NT2/D1 (cell line): ENCODE data around the gene EIF3D.

ENCODE experiments used
- SUZ12 ChIP-seq: IDR thresholded peaks from 2 replicates; pipeline ENCODE4 v1.6.1; 2011; ENCODE audit not compliant: insufficient read length, insufficient read depth; ENCODE audit errors: extremely low read depth
- ZNF274 ChIP-seq: IDR thresholded peaks from 2 replicates; pipeline ENCODE4 v1.6.1; 2011; ENCODE audit warnings: mild to moderate bottlenecking, low read depth, low read length

- no peak for TF ChIP-seq SUZ12
- no peak for TF ChIP-seq ZNF274
Observed at GRCh38 chr22:36563444-36563843, 34.5 kb upstream of the EIF3D start.
